PC-3 (cell line): ENCODE results near the gene TEX264. TPM values are rescaled to one million over a fixed set of nuclear protein-coding genes. Genes with fewer than 3 reads are reported as not detected.

Experiments used
- ATAC-seq: fragments of 200-7000 bp; cut with Tn5 transposase; 2 replicates; pipeline ENCODE4 v1.9.1; 2020; ENCODE audit warnings: mild to moderate bottlenecking, moderate library complexity
- BruUV-seq: library from RNA; stranded (reverse); fragments of 400-500 nt; replicated peaks from 2 replicates; lab custom pipeline; 2021; lab: Mats Ljungman, UMichigan
- CTCF ChIA-PET: fragments of 300-600 bp; sonication (Branson Sonifier 250); formaldehyde crosslinking; loops from one replicate; lab custom pipeline; 2022; ENCODE audit warnings: antibody characterized with exemption; lab: Charles Lee
- POLR2A ChIA-PET: fragments of 300-600 bp; sonication (Branson Sonifier 250); formaldehyde crosslinking; loops from one replicate; lab custom pipeline; 2022; ENCODE audit warnings: antibody characterized with exemption; ENCODE audit not compliant: unreplicated experiment; lab: Charles Lee
- DNase-seq: peaks from one replicate; pipeline ENCODE4 v3.0.0-alpha.2; 2015
- H2AFZ ChIP-seq: fragments of 300-600 bp; sonication (generic); 2 replicates; pipeline ENCODE4 v1.6.0; 2016; ENCODE audit warnings: antibody characterized with exemption, low read length
- H3F3A ChIP-seq: fragments of 300-600 bp; sonication (generic); one replicate; pipeline ENCODE4 v1.6.0; 2017; ENCODE audit warnings: antibody characterized with exemption, low read length, control low read depth, mild to moderate bottlenecking; ENCODE audit not compliant: unreplicated experiment
- H3K27ac ChIP-seq: fragments of 300-600 bp; sonication (generic); 2 replicates; pipeline ENCODE4 v1.5.1; 2016; ENCODE audit warnings: mild to moderate bottlenecking, low read length
- H3K27me3 ChIP-seq: fragments of 300-600 bp; sonication (generic); 2 replicates; pipeline ENCODE4 v1.6.1; 2016; ENCODE audit warnings: low read length, mixed read lengths
- H3K36me3 ChIP-seq: fragments of 300-600 bp; sonication (generic); 2 replicates; pipeline ENCODE4 v1.6.1; 2016; ENCODE audit warnings: low read depth, mixed run types, low read length, mixed read lengths
- H3K4me1 ChIP-seq: fragments of 300-600 bp; sonication (generic); 2 replicates; pipeline ENCODE4 v1.5.1; 2016; ENCODE audit warnings: low read length; ENCODE audit not compliant: insufficient read depth
- H3K4me2 ChIP-seq: fragments of 300-600 bp; sonication (generic); 2 replicates; pipeline ENCODE4 v1.6.0; 2016; ENCODE audit warnings: low read length
- H3K4me3 ChIP-seq: fragments of 300-600 bp; sonication (generic); 2 replicates; pipeline ENCODE4 v1.5.1; 2016; ENCODE audit warnings: mild to moderate bottlenecking, low read length, mixed read lengths
- H3K79me2 ChIP-seq: fragments of 300-600 bp; sonication (generic); 2 replicates; pipeline ENCODE4 v1.6.1; 2017; ENCODE audit warnings: low read length, mixed read lengths
- H3K9ac ChIP-seq: fragments of 300-600 bp; sonication (generic); 2 replicates; pipeline ENCODE4 v1.6.0; 2016; ENCODE audit warnings: mild to moderate bottlenecking, low read length
- H3K9me2 ChIP-seq: fragments of 300-600 bp; sonication (generic); replicated peaks from 2 replicates; pipeline ENCODE4 v1.6.1; 2016; ENCODE audit warnings: mixed run types, low read length, mixed read lengths
- H3K9me3 ChIP-seq: fragments of 300-600 bp; sonication (generic); 2 replicates; pipeline ENCODE4 v1.6.1; 2016; ENCODE audit warnings: low read length, mixed read lengths
- H4K20me1 ChIP-seq: fragments of 300-600 bp; sonication (generic); 2 replicates; pipeline ENCODE4 v1.6.1; 2016; ENCODE audit warnings: low read length, mixed read lengths
- CTCF ChIP-seq: fragments of 300-600 bp; sonication (generic); conservative IDR thresholded peaks from 2 replicates; pipeline ENCODE4 v1.5.1; 2017; ENCODE audit warnings: antibody characterized with exemption, low read depth, mild to moderate bottlenecking, low read length
- EZH2 ChIP-seq: fragments of 300-600 bp; sonication (generic); IDR thresholded peaks from one replicate; pipeline ENCODE4 v1.6.1; 2017; ENCODE audit warnings: antibody characterized with exemption, mild to moderate bottlenecking, low read length; ENCODE audit not compliant: unreplicated experiment
- EZH2phosphoT487 ChIP-seq: fragments of 300-600 bp; sonication (generic); IDR thresholded peaks from 2 replicates; pipeline ENCODE4 v1.6.1; 2018; ENCODE audit warnings: mild to moderate bottlenecking, antibody characterized with exemption, low read length, borderline replicate concordance
- intact Hi-C: fragments of 100-400 bp; cut with micrococcal nuclease; formaldehyde crosslinking; loops from 2 replicates; pipeline ENCODE4 v1.9.0; 2023
- total RNA-seq: library from RNA; depleted of rRNA; stranded (reverse); fragments of >200 nt; gene quantifications from 2 replicates; pipeline ENCODE4 v1.2.3, GENCODE V29; 2014

The TEX264 gene
- total RNA-seq, 1 experiment from 2014 or later, result 85.5 TPM

- Histone ChIP-seq H3K79me2 (no peaks in the 10 kb centered on the region), H3K27me3 (no peaks in the 10 kb centered on the region), H2AFZ (no peak overlapping the region), H3K9ac (no peak overlapping the region), H4K20me1 (no peaks in the 10 kb centered on the region), H3K36me3 (peaks cover 16% of the 10 kb centered on the region; the same call in 1 of the 2 replicates), H3K9me3 (no peaks in the 10 kb centered on the region), H3K27ac (no peak overlapping the region), H3K4me3 (no peak overlapping the region), H3F3A (no peaks in the 10 kb centered on the region), H3K4me1 (peaks cover 32% of the 10 kb centered on the region), H3K9me2 (no peaks in the 10 kb centered on the region), H3K4me2 (no peak overlapping the region)
- CTCF ChIA-PET, result interaction anchor here (0.6 kb wide), 2 partner anchors 457 to 726 kb away, joined by 8 to 10 read pairs; no protein-coding TSS in a partner anchor
- intact Hi-C loops, result no loop called here
- DNase-seq (no peak), ATAC-seq (no peak)
- no TSS peak for BruUV-seq
- POLR2A ChIA-PET, result no interaction called here
- TF ChIP-seq EZH2phosphoT487, result no peak
- TF ChIP-seq EZH2, result no peak
- no peak for TF ChIP-seq CTCF
Measured at GRCh38 chr3:51686056-51686455, 15.0 kb downstream of the TEX264 start.

GRCh38 chr3:51686512-51687215 is 15.6 kb downstream of the TEX264 start:
- peaks cover 26% of the 10 kb centered on the region for H3K4me1 ChIP-seq
- DNase-seq (peak; percentile 48), ATAC-seq (peak; percentile 53)
- no peak overlapping the region for H3K9ac ChIP-seq
- intact Hi-C loops, result no loop called here
- peak overlapping the region; percentile 17; the same call in 1 of the 2 replicates for H3K27ac ChIP-seq
- no TSS peak for BruUV-seq
- no peaks in the 10 kb centered on the region for H3K9me2 ChIP-seq
- H3K4me2 ChIP-seq, result no peak overlapping the region
- H3F3A ChIP-seq, result no peaks in the 10 kb centered on the region
- ChIA-PET POLR2A (no interaction called here), CTCF (interaction anchor here (0.6 kb wide), 2 partner anchors 456 to 726 kb away, joined by 8 to 10 read pairs; no protein-coding TSS in a partner anchor)
- H3K36me3 ChIP-seq, result peaks cover 16% of the 10 kb centered on the region; the same call in 1 of the 2 replicates
- H3K27me3 ChIP-seq, result no peaks in the 10 kb centered on the region
- H2AFZ ChIP-seq, result no peak overlapping the region
- TF ChIP-seq CTCF (no peak), EZH2phosphoT487 (no peak), EZH2 (no peak)
- H4K20me1 ChIP-seq, result no peaks in the 10 kb centered on the region
- no peaks in the 10 kb centered on the region for H3K79me2 ChIP-seq
- H3K4me3 ChIP-seq, result no peak overlapping the region
- H3K9me3 ChIP-seq, result no peaks in the 10 kb centered on the region
